Stimulated activated naive B cell treated with anti-CD40 and anti-IgM and Interleukin-4, amounts not matched to agents 10 μg/mL and 1 μg/mL and 100 μg/mL, for 72 hours (primary cell): ENCODE measurements around the gene INSYN1.
A peak's percentile ranks its signal among the peaks of the same experiment; 100 is the strongest.

Experiments
- ATAC-seq, 2 donors: fragments of 150-1000 bp; cut with Tn5 transposase; replicated peaks; 2 replicates each; pipeline ENCODE4 v1.10.0; 2021; ENCODE audit warnings: moderate library complexity in 1 of 2
- DNase-seq: peaks from one replicate; pipeline ENCODE4 v3.0.0; 2021
- H3K27ac Mint-ChIP-seq: one replicate; pipeline ENCODE4 v1.8.0; 2022; ENCODE audit warnings: mild to moderate bottlenecking, mixed read lengths
- H3K27me3 Mint-ChIP-seq, 2 donors: one replicate each; pipeline ENCODE4 v1.8.0; 2022; ENCODE audit warnings: mixed read lengths in 2 of 2
- H3K36me3 Mint-ChIP-seq, 2 donors: one replicate each; pipeline ENCODE4 v1.8.0; 2022; ENCODE audit warnings: mixed read lengths in 2 of 2, mild to moderate bottlenecking in 1 of 2
- H3K4me1 Mint-ChIP-seq, 2 donors: one replicate each; pipeline ENCODE4 v1.8.0; 2022; ENCODE audit warnings: mixed read lengths in 2 of 2, mild to moderate bottlenecking in 1 of 2
- H3K4me3 Mint-ChIP-seq, 2 donors: one replicate each; pipeline ENCODE4 v1.8.0; 2022; ENCODE audit warnings: mild to moderate bottlenecking in 2 of 2, mixed read lengths in 2 of 2, moderate library complexity in 1 of 2
- H3K9me3 Mint-ChIP-seq, 2 donors: one replicate each; pipeline ENCODE4 v1.8.0; 2022; ENCODE audit warnings: mixed read lengths in 2 of 2, mild to moderate bottlenecking in 1 of 2

Gene INSYN1

GRCh38 chr15:73760330-73761329 lies 7.5 kb upstream of the INSYN1 start:
- no peak for DNase-seq
- peaks cover 20 to 22% of the 10 kb centered on the region in 2 donors for H3K27me3 Mint-ChIP-seq
- H3K9me3 Mint-ChIP-seq = no peaks in the 10 kb centered on the region
- no peaks in the 10 kb centered on the region for H3K4me1 Mint-ChIP-seq
- no peaks in the 10 kb centered on the region for H3K36me3 Mint-ChIP-seq
- H3K27ac Mint-ChIP-seq = no peak overlapping the region
- no peak overlapping the region for H3K4me3 Mint-ChIP-seq
- no peak for ATAC-seq

DNA sequence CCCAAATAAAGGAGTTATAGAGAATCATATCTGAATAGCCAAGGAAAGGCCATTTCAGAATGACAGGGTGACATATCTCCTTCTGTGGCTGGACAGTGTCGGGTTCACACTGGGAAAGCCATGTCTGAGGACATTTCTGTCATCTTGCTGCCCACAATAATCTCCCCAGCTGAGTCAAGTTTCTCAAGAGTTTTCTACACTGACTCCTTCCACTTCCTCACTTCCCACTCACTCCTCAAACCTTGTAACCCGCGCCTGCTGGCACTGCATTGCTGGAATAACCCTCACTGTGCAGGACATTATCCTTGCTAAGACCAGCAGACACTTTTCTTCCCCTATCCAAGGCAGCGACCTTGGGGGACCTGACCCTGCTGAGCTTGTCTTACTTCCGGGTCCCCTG lies 5.3 kb upstream of the INSYN1 start:
- H3K36me3 Mint-ChIP-seq = no peaks in the 10 kb centered on the region
- H3K4me1 Mint-ChIP-seq = peaks cover 0 to 4% of the 10 kb centered on the region in 2 donors
- H3K27me3 Mint-ChIP-seq = peaks cover 33 to 39% of the 10 kb centered on the region in 2 donors
- no peak overlapping the region for H3K4me3 Mint-ChIP-seq
- H3K27ac Mint-ChIP-seq = no peak overlapping the region
- no peak for ATAC-seq
- H3K9me3 Mint-ChIP-seq = no peaks in the 10 kb centered on the region
- DNase-seq = no peak

DNA sequence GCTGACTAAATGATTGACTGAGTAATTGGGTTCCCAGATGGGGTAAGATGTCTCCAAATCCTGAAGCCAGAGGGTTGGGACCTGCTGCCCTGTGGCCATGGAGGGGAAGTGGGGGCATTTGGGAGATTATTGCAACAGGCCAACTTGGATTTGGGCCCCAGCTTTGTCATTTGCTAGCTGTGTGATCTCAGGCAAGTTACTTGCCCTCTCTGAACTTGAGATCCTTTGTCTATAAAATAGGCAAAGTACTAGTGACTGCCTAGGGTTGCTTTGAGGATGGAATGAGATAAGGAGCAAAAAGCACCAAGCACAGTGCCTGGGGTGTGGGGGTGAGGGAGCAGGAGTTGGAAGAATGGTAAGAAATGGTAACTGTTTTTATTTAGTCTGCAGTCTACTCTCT lies 4.4 kb upstream of the INSYN1 start:
- Mint-ChIP-seq H3K9me3 (no peaks in the 10 kb centered on the region), H3K27ac (no peak overlapping the region), H3K36me3 (no peaks in the 10 kb centered on the region), H3K4me3 (no peak overlapping the region), H3K27me3 (peaks cover 35 to 41% of the 10 kb centered on the region in 2 donors), H3K4me1 (peaks cover 0 to 4% of the 10 kb centered on the region in 2 donors)
- ATAC-seq (no peak), DNase-seq (no peak)

GRCh38 chr15:73756947-73757513 lies 3.9 kb upstream of the INSYN1 start:
- ATAC-seq (no peak), DNase-seq (no peak)
- Mint-ChIP-seq H3K9me3 (no peaks in the 10 kb centered on the region), H3K4me1 (peaks cover 0 to 4% of the 10 kb centered on the region in 2 donors), H3K36me3 (no peaks in the 10 kb centered on the region), H3K4me3 (no peak overlapping the region), H3K27me3 (peaks cover 35 to 41% of the 10 kb centered on the region in 2 donors), H3K27ac (no peak overlapping the region)

DNA sequence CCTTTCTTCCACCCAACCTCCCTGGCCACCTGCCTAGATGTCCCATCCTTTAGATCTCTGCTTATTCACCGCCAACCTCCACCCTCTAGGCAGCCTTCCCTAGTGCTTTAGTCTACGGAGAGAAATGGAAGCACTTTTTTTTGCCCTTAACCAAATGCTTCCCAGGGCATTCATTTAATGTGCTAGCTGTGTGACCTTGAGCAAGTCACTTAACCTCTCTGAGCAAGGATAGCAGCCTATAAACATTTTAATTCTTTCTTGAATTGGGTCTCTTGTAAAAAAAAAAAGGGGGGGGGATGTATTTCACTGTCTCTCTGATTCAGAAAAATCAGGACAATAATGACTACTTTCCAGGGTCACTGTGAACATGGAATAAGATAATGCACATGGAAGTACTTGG lies 3.2 kb upstream of the INSYN1 start:
- H3K4me3 Mint-ChIP-seq = no peak overlapping the region
- no peak for DNase-seq
- H3K36me3 Mint-ChIP-seq = no peaks in the 10 kb centered on the region
- no peak overlapping the region for H3K27ac Mint-ChIP-seq
- no peak for ATAC-seq
- no peaks in the 10 kb centered on the region for H3K9me3 Mint-ChIP-seq
- H3K27me3 Mint-ChIP-seq = peaks cover 37 to 45% of the 10 kb centered on the region in 2 donors
- H3K4me1 Mint-ChIP-seq = peaks cover 0 to 5% of the 10 kb centered on the region in 2 donors

DNA sequence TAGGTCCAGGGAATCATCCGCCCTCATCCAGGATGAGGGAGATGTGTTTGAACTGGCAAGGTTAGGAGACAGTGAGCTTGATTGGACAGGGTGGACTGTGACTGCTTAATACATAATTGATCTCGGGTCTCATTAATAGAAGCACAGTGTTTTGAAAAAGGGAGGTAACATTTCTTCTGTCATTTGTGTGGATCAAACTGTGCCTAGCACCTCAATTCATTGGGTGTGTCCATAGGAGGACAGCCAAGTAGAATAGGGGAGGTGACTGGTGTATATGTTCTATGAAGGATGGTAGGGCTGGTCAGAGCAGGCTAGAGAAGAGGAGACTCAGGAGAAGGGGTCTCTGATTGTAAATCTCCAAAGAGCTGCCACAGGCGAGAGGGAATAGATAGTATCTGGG lies 2.8 kb upstream of the INSYN1 start:
- ATAC-seq = no peak
- no peak for DNase-seq
- H3K4me1 Mint-ChIP-seq = peaks cover 0 to 6% of the 10 kb centered on the region in 2 donors
- no peak overlapping the region for H3K27ac Mint-ChIP-seq
- no peak overlapping the region for H3K4me3 Mint-ChIP-seq
- H3K27me3 Mint-ChIP-seq = peaks cover 42 to 49% of the 10 kb centered on the region in 2 donors
- no peaks in the 10 kb centered on the region for H3K9me3 Mint-ChIP-seq
- H3K36me3 Mint-ChIP-seq = no peaks in the 10 kb centered on the region

DNA sequence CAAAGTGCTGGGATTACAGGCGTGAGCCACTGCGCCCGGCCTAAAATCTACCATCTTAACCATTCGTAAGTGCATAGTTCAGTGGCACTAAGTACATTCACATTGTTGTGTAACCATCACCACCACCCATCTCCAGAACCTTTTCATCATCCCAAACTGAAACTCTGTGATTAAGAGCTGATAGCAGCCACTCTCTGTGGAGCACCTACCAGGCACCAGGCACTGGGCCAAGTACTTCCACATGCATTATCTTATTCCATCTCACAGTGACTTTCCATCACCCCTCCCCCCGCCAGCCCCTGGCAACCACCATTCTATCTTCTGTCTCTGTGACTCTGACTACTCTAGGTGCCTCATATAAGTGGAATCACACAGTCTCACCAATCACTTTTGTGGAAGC lies 2.3 kb upstream of the INSYN1 start:
- ATAC-seq (no peak), DNase-seq (no peak)
- Mint-ChIP-seq H3K9me3 (no peaks in the 10 kb centered on the region), H3K4me3 (no peak overlapping the region), H3K36me3 (no peaks in the 10 kb centered on the region), H3K4me1 (peaks cover 0 to 6% of the 10 kb centered on the region in 2 donors), H3K27me3 (peaks cover 46 to 54% of the 10 kb centered on the region in 2 donors), H3K27ac (no peak overlapping the region)

GRCh38 chr15:73754461-73754860 lies 1.3 kb upstream of the INSYN1 start:
- H3K4me3 Mint-ChIP-seq = no peak overlapping the region
- ATAC-seq (no peak), DNase-seq (no peak)
- H3K36me3 Mint-ChIP-seq = no peaks in the 10 kb centered on the region
- peaks cover 0 to 6% of the 10 kb centered on the region in 2 donors for H3K4me1 Mint-ChIP-seq
- no peaks in the 10 kb centered on the region for H3K9me3 Mint-ChIP-seq
- peaks cover 53 to 64% of the 10 kb centered on the region in 2 donors for H3K27me3 Mint-ChIP-seq
- no peak overlapping the region for H3K27ac Mint-ChIP-seq

DNA sequence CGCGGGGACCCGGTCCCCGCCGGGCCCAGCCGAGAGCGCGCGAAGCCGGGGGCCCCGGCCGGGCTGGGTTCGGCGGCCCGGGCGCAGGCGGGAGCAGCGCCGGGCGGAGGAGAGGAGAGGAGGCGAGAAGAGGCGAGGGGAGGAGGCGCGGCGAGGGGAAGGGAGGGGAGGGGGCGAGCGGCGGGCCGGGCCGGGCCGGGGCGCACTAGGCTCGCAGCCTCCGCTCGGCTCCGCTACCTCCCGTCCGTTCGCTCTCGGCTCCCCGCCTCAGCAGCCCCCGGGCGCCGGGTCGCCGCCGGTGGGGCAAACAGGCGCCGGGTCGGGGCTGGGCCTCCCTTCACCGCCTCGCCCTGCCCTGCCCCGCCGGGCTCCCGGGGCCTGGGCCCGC lies 351 bp downstream of the INSYN1 start:
- no peak overlapping the region for H3K27ac Mint-ChIP-seq
- no peaks in the 10 kb centered on the region for H3K36me3 Mint-ChIP-seq
- ATAC-seq (peak in 1 of 2 donors; percentile 27), DNase-seq (no peak)
- H3K4me3 Mint-ChIP-seq = no peak overlapping the region
- peaks cover 0 to 6% of the 10 kb centered on the region in 2 donors for H3K4me1 Mint-ChIP-seq
- peaks cover 65 to 79% of the 10 kb centered on the region in 2 donors for H3K27me3 Mint-ChIP-seq
- no peaks in the 10 kb centered on the region for H3K9me3 Mint-ChIP-seq

GRCh38 chr15:73751899-73752805 lies 999 bp downstream of the INSYN1 start:
- ATAC-seq (peak in 1 of 2 donors; percentile 4), DNase-seq (no peak)
- H3K27me3 Mint-ChIP-seq = peaks cover 65 to 79% of the 10 kb centered on the region in 2 donors
- H3K4me3 Mint-ChIP-seq = no peak overlapping the region
- H3K27ac Mint-ChIP-seq = no peak overlapping the region
- H3K36me3 Mint-ChIP-seq = no peaks in the 10 kb centered on the region
- H3K4me1 Mint-ChIP-seq = peaks cover 0 to 6% of the 10 kb centered on the region in 2 donors
- no peaks in the 10 kb centered on the region for H3K9me3 Mint-ChIP-seq

GRCh38 chr15:73751511-73751898 lies 1.6 kb downstream of the INSYN1 start:
- DNase-seq (no peak), ATAC-seq (no peak)
- H3K27ac Mint-ChIP-seq = no peak overlapping the region
- peaks cover 0 to 6% of the 10 kb centered on the region in 2 donors for H3K4me1 Mint-ChIP-seq
- H3K4me3 Mint-ChIP-seq = peak overlapping the region in 1 of 2 donors; percentile 8
- peaks cover 70 to 84% of the 10 kb centered on the region in 2 donors for H3K27me3 Mint-ChIP-seq
- no peaks in the 10 kb centered on the region for H3K9me3 Mint-ChIP-seq
- H3K36me3 Mint-ChIP-seq = no peaks in the 10 kb centered on the region

GRCh38 chr15:73750951-73751350 lies 2.2 kb downstream of the INSYN1 start:
- Mint-ChIP-seq H3K27ac (no peak overlapping the region), H3K9me3 (no peaks in the 10 kb centered on the region), H3K4me3 (no peak overlapping the region), H3K27me3 (peaks cover 71 to 84% of the 10 kb centered on the region in 2 donors), H3K4me1 (peaks cover 0 to 6% of the 10 kb centered on the region in 2 donors), H3K36me3 (no peaks in the 10 kb centered on the region)
- no peak for DNase-seq
- no peak for ATAC-seq

DNA sequence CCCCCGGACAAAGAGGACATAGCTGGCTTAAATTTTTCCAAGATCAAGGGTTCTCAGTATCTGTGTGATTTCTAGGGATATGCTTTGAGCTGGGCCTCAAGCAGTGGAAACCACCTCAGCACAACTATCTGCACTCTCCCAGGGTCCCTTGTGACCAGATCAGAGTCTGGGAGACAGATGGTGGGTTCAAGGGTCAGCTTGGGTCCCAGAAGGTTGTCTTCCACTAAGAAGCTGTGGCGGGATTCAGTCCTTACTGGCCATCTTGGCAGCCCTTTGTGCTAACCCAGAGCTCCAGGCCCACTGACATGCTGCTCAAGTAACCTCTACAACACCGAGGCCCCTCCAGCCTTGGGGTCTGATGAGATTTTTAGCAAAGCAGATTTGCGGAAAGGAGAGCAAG lies 2.7 kb downstream of the INSYN1 start:
- H3K27me3 Mint-ChIP-seq = peaks cover 68 to 81% of the 10 kb centered on the region in 2 donors
- H3K9me3 Mint-ChIP-seq = no peaks in the 10 kb centered on the region
- no peak overlapping the region for H3K4me3 Mint-ChIP-seq
- DNase-seq (no peak), ATAC-seq (no peak)
- no peaks in the 10 kb centered on the region for H3K36me3 Mint-ChIP-seq
- no peak overlapping the region for H3K27ac Mint-ChIP-seq
- H3K4me1 Mint-ChIP-seq = peaks cover 0 to 6% of the 10 kb centered on the region in 2 donors

DNA sequence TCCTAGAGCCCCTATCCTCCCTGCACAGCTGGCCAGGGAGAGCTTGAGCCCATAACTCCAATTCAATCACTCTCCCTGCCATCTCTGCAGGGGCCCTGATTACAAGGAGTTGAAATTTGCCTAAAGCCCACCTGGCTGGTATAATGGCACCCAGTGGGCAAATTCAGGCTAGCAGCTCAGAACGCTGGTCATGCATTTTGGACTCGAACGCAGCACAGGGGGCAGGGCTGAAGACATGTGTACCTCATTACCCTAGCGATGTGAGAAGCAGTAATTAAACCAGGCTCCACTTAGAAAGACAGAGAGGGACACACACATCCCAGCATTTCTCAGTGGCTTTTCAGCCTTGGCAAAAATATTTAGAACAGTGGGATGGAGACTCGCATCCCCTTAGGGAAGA lies 3.2 kb downstream of the INSYN1 start:
- ATAC-seq (no peak), DNase-seq (no peak)
- Mint-ChIP-seq H3K4me3 (no peak overlapping the region), H3K36me3 (no peaks in the 10 kb centered on the region), H3K27me3 (peaks cover 70 to 82% of the 10 kb centered on the region in 2 donors), H3K4me1 (peaks cover 0 to 6% of the 10 kb centered on the region in 2 donors), H3K9me3 (no peaks in the 10 kb centered on the region), H3K27ac (no peak overlapping the region)
